GM06990 (cell line): Measurements from ENCODE around the gene GCLC.
"Not testable (repeated sequence)": the region's sequence is repeated elsewhere in the genome, so short reads cannot be mapped to it uniquely, and the experiment has no call there.

Experiments used
- DNase-seq: peaks from one replicate; pipeline ENCODE4 v3.0.0-alpha.2; 2011; ENCODE audit not compliant: insufficient read length; ENCODE audit errors: extremely low read depth
- H3K27me3 ChIP-seq: replicated peaks from 2 replicates; pipeline ENCODE4 v1.6.0; 2011; ENCODE audit warnings: low read length; ENCODE audit not compliant: control insufficient read depth, insufficient read depth
- H3K36me3 ChIP-seq: 2 replicates; pipeline ENCODE4 v1.5.1; 2011; ENCODE audit warnings: low read length; ENCODE audit not compliant: control insufficient read depth, insufficient read depth
- H3K4me3 ChIP-seq: replicated peaks from 2 replicates; pipeline ENCODE4 v1.5.1; 2011; ENCODE audit warnings: low read depth, mild to moderate bottlenecking, control low read depth, low read length
- CTCF ChIP-seq: IDR thresholded peaks from 2 replicates; pipeline ENCODE4 v1.5.1; 2011; ENCODE audit warnings: low read length, control low read depth, mild to moderate bottlenecking, inconsistent platforms; ENCODE audit not compliant: insufficient read depth, poor library complexity, severe bottlenecking

GCLC gene

GRCh38 chr6:53487080-53487479, 57.8 kb downstream of the GCLC start:
- no peak for TF ChIP-seq CTCF
- Histone ChIP-seq H3K36me3 (no peaks in the 10 kb centered on the region), H3K4me3 (no peak overlapping the region), H3K27me3 (no peaks in the 10 kb centered on the region)
- DNase-seq: no peak

- Histone ChIP-seq H3K27me3 (no peaks in the 10 kb centered on the region), H3K4me3 (no peak overlapping the region), H3K36me3 (no peaks in the 10 kb centered on the region)
- no peak for DNase-seq
- no peak for TF ChIP-seq CTCF
These were observed 58.2 kb downstream of the GCLC start for GRCh38 chr6:53486679-53487078.

GRCh38 chr6:53484476-53485280, 60.2 kb downstream of the GCLC start:
- Histone ChIP-seq H3K27me3 (no peaks in the 10 kb centered on the region), H3K4me3 (no peak overlapping the region), H3K36me3 (no peaks in the 10 kb centered on the region)
- TF ChIP-seq CTCF: peak; percentile 92
- no peak for DNase-seq

- no peak for TF ChIP-seq CTCF
- no peak overlapping the region for H3K4me3 ChIP-seq
- no peaks in the 10 kb centered on the region for H3K36me3 ChIP-seq
- no peaks in the 10 kb centered on the region for H3K27me3 ChIP-seq
- DNase-seq: peak; percentile 41
These were observed 61.2 kb downstream of the GCLC start for GRCh38 chr6:53483423-53484353.

GRCh38 chr6:53481323-53481722, 63.6 kb downstream of the GCLC start:
- Histone ChIP-seq H3K36me3 (no peaks in the 10 kb centered on the region), H3K4me3 (no peak overlapping the region), H3K27me3 (no peaks in the 10 kb centered on the region)
- DNase-seq: no peak
- TF ChIP-seq CTCF: no peak

GRCh38 chr6:53480774-53481173, 64.1 kb downstream of the GCLC start:
- H3K27me3 ChIP-seq, DNase-seq, H3K4me3 ChIP-seq, H3K36me3 ChIP-seq: not testable (repeated sequence)
